Suppressor macrophage (primary cell): Measurements from ENCODE around the gene CD48.
"Not testable (repeated sequence)": the region's sequence is repeated elsewhere in the genome, so short reads cannot be mapped to it uniquely, and the experiment has no call there.

Experiments used
- DNase-seq, 4 experiments: peaks; one replicate each; pipeline ENCODE4 v3.0.0-alpha.2; 2020 to 2022

The CD48 gene

DNA sequence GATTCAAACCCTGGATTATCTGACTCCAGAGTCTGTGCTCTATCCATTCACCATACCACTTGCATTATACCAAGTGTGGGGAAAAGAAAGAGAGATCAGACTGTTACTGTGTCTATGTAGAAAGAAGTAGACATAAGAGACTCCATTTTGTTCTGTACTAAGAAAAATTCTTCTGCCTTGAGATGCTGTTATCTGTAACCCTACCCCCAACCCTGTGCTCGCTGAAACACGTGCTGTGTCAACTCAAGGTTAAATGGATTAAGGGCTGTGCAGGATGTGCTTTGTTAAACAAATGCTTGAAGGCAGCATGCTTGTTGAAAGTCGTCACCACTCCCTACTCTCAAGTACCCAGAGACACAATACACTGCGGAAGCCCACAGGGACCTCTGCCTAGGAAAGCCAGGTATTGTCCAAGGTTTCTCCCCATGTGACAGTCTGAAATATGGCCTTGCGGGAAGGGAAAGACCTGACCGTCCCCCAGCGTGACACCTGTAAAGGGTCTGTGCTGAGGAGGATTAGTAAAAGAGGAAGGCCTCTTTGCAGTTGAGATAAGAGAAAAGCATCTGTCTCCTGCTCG, 59.5 kb downstream of the CD48 start:
- not testable (repeated sequence) for DNase-seq

DNA sequence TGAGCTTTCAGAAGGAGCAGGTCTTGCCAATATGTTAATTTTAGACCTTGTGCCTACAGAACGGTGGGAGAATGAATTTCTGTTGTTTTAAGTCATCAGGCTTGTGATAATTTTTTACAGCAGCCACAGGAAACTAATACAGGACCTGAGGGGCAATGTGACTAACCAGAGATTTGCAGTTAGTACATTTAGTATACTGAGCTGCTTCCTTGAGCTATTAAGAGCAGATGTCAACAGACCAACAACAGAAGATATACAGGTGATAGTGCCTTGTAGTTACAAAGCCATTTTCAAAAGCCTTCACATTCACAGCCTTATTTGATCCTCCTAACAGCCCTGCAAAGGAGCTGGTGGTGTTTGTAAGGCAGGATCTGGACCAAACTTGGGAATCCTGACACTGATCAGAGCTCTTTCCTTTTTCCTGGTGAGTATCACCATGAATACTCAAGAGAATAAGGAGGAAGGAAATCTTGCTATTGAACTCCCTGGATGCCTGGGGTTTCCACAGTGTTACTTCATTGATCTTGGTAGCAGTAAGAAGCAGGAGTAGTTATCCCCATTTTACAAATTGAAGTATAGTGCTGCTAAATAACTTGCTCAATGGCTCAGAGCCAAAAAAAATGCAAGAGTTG, 60.1 kb downstream of the CD48 start:
- DNase-seq: no peak

DNA sequence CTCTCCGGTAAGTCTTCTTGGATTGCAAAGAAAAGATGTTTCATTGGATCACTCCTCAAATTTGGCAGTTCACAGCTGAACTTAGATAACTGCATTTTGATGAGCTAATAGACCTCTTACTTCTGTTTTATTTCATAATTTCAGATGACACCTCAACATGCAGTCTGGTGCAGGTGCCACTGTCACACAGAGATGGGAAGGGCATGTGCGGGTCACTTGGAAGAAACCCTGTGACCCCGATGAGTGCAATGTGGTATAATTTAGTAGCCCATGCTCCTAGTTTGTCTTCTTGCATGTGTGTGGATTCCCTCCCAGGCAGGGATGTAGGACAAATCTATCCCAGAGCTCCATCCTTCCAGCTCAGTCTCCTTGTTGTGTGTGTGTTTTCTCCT, 64.3 kb downstream of the CD48 start:
- DNase-seq: no peak

DNA sequence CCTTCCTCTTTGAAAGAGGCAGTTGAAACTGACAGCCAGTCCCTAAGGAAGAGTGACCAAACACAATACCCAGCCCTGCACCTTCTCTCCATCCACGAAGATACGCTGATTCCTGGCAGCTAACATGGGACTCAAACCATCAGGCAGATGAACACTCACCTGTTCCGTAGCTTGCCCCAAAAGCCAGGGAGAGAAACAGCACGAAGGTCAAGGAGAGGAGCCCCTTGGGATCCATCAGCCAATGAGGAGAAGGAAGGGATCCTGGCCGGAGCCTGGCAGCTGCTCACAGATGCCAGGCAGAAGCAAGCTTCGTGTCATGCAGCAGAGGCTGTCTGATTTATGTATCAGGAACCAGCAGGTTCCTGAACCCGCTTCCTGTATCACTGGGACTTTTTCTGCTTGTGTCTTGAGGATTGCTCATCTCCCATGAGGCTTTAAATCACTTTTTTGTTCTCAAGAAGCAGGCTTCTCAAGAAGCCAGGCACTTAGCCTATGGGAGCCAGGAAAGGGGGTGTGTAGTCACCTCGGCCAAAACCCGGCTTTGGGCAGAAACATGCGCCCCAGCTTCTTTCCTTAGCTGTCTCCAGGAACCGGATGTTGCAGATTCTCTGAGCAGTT, 64.8 kb downstream of the CD48 start, which contains the start of gene SLAMF1:
Gene SLAMF1 (minus strand): TSS at position 334 of the 618 bp plus-strand sequence. CDS start 99 bp downstream, at position 235.
- peak; percentile 68 to 88 (median 76) for DNase-seq

DNA sequence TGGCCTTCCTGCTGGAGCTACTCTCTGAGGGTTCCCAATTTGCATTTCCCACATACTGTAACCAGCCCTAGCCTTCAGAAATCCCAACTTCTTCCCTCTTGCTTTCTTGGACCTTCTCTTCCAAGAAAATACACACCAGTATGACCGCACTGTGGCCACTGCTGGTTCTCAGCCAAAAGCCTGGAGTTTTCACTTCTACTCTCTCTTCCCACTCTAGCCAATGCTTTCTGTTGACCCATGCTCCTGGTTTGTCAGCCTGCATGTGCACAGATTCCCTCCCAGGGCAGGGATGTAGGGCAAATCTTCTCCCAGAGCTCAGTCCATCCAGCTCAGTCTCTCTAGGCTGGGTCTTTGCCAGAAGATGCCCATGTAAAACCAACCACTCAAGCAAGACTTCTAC, 65.4 kb downstream of the CD48 start:
- no peak for DNase-seq

DNA sequence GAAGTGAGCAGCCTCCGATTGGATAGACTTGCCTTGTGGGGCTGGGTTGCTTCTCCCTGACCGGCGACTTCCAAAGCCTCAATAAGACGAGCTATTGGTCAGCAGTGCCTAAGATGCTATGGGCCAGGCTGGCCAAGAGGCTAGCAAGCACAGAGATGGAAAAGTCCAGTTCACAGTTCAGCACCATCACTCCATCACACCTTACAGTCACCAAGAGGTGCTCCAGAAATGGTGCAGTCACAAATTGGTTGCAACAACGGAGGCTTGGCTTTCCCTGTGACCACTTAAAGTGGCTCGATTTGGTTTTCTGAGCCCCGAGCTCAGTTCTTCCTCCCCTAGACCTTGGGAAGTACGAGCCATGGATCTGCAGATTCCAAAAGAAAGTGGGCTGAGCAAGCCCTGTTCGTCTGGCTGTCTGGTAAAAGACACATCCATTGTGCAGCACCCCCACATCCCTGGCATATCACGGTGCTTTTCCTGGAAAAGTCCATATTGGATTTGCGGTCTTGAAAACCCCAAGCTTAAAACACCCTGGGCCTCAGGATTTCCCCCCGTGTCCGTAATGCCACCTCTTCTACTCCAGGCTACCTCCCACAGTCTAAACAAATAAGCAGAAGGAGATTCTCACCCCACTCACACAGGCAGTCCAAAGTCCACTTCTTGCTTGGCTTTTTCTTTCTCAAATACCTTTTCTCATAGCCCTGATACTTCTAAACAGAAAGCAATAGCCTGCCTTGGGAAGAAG, 66.1 kb downstream of the CD48 start:
- no peak for DNase-seq

DNA sequence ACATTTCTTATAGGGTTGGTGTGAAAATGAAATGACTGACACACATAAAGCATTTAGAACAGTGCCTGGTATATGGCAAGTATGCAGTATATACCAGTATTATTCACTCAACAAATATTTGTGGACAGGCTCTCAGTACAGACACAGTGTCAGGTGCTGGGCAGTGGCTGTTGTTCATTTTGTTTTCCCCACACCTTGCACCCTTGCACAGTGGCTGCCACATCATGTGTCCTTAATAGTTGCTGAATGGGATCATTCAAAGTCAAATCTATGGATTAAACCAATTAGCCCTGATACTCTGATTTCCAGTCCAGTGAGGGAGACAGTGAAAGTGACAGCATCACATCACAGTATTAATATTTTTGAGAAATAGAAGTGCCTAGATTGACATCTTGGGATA, 67.2 kb downstream of the CD48 start:
- DNase-seq: no peak

DNA sequence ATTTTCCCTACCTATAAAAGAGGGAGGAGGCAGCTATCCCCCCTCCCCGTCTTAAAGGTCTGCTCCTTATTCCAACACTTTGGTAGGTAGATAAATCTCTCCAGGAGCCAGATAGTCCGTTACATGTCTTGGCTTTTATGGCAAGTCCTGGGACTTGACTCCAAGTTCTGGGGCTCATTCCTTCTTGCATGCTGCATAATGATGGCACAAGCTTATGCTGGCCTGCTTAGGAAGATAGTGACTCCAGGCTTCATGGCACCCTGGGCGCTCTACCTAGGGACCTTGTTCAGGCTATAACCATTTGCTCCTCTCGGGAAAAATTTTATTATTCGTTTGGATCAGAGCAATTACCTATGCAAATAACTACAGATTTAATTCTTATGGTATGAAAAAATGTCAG, 68.5 kb downstream of the CD48 start:
- DNase-seq: no peak

DNA sequence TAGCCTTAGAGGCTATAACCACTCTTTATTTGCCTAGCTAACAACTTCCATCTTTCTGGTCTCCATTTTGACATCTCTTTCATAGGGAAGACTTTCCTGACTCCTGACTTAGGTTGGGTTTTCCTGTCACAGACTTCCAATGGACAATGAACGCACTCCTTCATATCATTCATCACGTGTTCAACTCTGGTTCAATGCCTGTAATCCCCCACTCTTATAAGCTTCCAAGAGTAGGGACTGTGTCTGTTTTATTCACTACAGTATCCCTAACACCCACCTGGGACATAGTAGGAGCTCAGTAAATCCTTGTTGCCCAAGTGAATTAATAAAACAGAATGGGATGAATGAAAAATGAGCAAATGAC, 69.4 kb downstream of the CD48 start:
- DNase-seq: no peak

DNA sequence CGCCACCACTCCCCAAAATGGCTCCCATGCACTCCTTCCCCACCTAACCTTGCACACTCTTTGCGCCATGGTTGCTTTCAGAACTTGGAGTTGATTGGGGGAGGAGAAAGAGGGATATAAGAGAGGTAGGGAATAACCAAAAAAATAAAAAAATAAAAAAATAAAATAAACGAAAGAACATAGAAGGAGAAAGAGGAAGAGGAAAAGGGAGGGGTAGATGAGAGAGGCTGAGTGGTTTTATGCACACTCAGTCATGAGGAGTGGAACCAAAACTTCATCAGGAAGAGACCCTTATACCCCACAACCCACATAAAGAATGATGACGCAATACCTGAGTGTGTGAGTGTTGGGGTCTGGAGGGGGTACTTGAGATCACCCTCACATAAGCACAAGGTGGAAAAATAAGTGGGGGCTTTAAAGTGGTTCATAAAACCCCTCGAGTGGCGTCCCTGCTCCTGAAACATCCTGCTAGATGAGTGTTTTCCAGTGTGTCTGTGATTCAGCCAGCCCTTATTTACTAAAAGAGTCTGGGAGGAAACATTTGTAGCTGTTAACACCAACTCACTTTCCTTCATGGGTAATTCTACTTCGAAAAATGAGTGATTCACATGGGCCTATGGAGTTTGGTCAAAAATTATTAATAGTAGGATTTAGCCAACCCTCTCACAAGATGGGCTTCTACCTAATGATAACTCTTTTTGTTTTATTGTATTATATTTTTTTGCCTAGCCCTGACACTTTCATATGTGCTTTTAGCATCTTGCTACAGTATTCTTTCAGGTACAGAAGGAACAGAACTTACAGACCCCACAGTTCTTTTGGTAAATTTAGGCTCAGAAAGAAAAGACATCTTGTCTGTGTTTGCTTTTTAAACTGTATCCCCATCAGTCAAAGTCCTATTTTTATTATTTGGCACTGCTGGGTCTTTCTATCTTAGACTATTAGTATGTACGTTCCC, 70.0 kb downstream of the CD48 start:
- DNase-seq: peak in 2 of 4 experiments; percentile 23 to 36

DNA sequence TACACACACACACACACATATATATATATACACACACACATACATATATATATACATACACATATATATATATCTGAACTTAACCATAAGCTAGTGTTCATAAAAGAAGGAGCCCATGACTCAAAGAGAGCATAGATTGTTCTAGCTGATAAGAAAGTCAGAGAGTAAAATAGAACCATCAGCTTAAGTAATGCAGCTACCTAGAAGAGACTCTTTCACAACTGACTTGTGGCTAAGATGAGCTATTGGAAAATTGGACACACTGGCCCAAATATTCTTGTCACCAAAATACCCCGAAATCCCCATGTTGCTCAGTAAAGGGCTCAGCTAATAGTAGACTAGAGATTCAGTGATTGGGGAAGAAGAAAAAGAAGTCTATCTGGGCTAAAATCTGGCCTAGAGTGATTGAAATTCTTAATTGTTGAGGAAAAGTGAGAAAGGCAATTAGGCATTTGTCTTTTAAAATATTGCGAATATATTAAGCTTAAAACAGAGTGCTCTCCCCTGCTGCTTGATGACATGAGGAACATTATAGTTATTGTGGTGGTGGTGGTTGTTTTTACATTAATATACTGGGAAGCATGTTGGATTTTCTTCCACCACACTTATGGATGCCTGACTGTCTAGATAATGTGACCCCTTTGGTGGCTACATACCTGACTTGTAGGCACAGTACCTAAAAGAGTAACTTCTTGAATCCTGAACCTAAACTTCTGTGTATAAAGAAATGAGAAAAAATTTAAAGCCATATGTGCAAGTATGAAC, 71.1 kb downstream of the CD48 start:
- DNase-seq: no peak

DNA sequence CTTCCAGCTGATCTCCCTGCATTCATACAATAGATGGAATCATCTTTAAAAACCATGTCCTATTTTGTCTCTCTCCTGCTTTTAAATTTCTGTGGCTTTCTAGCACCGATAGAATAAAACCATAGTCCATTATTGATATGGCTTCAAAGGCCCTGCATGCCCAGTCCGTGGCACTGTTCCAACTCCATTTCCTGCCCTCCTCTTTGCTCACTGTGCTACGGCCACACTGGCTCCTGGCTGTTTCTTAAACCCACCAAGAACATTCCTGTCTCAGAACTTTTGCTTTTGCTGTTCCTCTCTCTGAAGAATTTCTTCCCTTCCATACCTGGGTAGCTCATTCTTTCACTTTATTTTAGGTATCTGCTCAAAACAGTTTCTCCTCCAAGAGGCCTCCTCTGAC, 72.0 kb downstream of the CD48 start:
- no peak for DNase-seq

DNA sequence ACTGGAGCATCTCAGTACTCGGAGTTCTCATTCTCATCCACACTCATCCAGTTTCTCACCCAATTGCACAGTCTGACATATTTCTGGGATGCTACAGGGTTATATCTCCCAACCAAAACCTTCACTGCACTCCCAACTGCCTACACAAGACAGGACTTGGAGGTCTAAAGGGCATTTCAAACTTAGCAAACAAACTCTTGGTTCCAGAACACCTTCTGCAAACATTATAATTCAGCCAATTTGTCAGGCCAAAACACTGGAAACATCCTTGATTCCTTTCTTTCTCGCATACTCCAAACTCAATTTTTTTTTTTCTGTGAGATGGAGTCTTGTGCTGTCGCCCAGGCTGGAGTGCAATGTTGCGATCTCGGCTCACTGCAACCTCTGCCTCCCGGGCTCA, 72.7 kb downstream of the CD48 start:
- DNase-seq: no peak

DNA sequence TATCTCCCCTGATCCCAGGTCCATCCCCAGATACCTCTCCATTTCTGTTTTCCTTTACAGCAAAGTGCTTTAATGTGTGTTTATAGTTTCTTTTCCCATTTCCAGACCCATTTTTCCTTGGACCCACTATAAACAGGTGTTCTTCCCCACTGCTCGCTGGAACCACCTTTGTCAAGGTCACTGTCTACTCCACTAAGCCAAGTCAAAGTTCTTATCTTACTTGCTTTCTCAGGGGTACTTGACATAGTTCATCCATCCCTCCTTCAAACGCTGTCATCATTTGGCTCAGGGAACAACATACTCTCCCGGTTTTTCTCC, 73.1 kb downstream of the CD48 start:
- no peak for DNase-seq

DNA sequence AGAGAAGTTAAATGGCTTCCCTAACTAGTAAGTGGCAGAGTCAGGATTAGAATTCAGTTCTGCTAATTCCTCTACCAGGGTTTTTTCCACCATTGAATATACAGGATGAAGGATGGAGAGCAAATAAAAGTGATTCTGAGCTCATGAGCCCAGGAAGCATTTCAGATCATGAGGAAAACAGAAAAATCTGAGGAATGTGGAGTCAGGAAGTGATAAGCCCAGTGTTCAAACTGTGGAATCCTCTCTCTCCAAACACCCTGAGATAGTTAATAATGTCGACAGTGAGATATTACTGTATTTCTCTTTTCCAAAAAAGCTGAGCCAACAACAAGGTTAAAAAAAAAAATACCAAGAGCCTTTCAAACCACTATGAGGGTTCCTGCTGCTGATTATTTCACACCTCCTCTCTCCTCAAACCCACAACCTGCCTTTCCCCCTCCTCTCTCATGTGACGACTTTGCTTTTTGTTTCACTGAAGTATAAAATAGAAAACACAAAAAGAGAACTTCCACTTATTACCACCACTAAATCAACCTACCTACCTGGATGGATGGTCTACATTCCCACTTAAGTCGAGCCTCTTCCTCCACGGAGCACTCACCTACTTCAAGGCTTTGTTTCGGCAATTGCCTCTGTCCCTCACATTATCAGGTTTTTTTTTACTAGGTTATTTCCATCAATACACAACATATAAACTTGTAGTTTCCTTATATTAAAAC, 73.6 kb downstream of the CD48 start:
- DNase-seq: no peak

DNA sequence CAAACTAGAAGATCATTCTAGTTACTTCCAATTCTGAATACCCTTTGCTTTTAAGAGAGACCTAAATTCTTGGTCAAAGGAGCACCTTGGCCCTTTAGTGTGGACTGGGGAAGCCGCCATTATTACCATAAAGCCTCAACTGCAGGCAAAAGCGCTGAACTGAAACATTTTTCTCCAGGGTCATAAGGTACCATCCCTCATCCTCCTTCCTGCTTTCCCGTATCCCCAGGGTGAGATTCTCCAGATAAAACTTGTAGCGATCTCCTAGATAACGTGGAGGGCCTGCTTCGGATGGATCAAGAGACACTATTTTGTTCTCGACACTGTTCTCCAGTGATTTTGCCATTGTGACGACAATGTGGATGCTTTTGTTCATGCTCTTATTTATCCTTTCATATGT, 74.6 kb downstream of the CD48 start:
- DNase-seq: no peak

DNA sequence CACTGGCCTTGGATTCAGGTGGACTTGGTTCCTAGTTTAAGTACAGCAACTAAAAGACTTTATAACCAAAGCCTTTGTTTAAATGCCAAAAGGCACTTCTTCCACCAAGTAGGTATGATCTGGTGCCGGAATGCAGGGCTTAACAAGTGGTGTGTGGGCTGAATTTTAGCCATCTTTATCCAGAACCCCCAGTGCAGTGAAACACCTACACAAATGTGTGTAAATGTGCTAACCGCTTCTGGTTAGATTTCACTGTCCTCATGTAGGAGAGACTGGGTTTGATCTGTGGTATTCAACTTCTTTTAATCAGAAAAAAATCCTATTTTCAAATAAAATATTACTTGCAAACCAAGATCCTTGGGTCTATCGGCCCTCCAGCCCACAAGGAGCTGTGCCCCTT, 75.1 kb downstream of the CD48 start:
- no peak for DNase-seq

DNA sequence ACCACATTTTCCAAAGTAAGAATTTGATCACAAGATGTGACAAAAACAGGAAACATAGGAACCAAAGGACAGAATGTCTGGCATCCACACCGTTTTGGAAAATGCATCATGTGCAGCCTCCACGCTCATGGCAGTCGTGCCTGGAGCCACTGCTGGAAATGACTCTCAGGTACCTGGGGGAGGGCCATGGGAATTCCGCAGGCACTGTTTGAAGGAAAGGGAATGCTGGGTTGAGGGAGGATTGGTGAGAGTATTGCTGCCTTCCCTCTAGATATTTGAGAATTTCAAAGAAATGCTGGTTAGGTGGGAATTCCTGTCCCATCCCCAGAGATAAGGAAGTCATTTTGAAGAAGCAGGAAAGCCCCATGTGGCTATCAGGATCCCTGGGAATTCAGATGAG, 75.5 kb downstream of the CD48 start:
- DNase-seq: no peak

DNA sequence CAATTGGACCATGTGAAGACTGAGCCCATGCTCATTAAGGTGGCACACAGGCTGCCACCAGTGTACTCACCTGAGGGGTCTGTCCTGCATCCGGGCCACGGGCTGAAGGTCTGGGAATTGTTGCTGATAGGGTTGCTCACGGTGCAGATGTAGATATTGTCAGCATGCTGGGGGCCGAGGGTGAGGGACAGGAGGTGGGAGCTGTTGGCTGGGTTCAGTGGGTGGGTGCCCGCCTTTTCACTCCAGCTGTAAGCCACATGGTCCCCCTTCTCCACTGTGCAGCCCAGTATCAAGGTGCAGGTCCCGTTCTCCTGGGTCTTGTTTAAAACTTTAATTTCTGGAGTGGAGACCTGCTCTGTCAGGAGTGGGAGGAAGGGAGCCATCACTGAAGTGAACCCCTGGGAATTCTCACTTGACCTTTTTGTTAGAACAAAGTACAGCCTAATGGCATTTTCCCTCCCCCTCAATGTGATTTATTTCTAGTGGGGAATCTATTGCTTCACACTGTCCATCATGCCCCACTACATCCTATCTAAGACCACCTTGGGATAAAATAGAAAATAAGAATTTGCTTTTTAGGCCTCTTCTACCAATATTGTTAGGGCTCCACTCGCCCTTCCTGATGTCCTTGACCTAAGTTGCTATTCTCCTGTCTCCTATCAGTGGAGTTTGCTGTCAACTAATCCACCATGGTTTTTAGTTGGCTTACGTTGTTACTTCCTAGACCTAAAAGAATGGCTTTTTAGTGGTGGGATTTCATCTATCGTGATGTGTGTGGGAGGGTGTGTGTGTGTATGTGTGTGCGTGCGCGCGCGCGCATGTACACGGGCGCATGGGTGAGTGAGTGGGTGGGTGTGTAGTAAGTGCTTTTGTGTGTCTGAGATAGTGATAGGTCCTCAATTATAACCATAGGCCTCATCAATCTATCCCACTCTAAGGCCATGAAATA, 76.8 kb downstream of the CD48 start:
- no peak for DNase-seq

DNA sequence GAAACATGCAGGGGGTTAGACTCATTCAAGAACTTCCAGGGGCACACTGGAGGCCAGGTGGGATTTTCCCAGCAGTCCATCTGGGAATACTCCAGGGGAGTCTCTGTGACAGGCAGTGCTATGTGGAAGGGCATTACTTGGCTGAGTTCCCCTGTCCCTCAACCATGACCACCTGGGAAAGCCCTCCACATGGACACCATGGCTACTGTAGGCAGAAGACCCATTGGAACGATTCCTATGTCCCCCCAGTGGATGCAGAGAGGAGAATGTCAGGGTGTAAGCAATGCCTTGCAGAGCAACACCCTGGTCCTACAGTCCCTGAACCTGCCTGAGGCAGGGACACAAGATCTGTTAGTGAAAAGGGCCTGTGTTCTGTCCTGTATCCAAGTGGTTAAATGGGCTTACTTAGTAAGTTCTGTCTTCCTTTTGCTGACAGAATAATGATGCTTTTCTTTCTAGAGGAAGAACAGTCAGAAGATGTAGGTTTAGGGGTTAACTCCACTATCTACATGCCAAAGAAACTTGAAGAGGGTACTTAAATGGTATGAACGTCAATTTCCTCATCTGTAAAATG, 78.2 kb downstream of the CD48 start:
- no peak for DNase-seq
